Stimulated activated CD8-positive, alpha-beta memory T cell treated with anti-CD3 and anti-CD28 coated beads, Interleukin-7, amount 100 ng/mL, for 1 hour (primary cell): ENCODE results near the gene ZNF236.

Experiments
- DNase-seq, 2 donors: peaks; one replicate each; pipeline ENCODE4 v3.0.0-alpha.2; 2020; ENCODE audit warnings: low read depth in 2 of 2

ZNF236 gene

GRCh38 chr18:76973520-76974266 lies 151.3 kb downstream of the ZNF236 start:
- DNase-seq, result no peak

DNA sequence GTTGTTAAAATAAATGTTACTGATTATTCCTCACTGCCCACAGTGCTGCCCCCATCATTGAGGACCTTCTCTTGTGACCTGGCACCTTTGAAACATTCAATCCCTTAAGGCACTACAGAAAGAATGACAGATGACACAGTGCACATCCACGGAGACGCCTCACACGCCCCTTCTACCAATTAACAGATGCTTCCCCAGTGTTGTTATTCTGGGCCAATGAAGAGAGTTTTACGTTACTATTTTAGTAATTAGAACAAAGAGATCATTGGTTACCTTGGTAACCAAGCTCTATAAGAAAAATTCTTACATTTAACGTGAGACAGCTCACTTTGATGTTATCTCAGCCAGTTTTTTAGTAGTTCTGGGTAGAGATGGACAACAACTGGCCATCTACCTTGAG lies 152.0 kb downstream of the ZNF236 start:
- DNase-seq, result no peak

- no peak for DNase-seq
Measured at GRCh38 chr18:76975577-76976110, 153.3 kb downstream of the ZNF236 start.

DNA sequence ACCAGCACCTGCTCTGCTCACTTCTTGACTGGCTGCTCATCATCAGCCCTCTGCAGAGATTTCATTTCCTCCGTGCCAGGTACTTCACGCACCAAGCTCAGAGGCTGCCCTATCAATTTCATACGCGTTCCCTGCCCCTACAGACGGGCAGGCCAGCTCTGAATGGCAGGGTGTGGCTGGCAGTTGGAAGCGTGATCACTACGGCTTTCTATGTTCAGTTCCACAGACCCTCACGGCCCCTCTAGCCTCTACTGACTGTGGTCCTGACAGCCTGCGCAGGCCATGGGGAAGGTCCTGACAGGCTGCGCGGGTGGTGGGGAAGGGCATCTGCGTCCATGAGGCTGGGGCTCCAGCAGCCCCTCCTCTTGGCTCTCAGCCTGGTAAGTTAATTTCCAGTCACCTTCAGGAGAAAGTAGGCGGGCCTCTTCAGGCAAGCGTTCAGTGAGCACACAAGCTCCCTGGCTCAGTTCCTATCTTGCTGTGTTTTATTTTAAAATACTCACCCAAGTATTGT lies 154.8 kb downstream of the ZNF236 start:
- DNase-seq, result no peak

- no peak for DNase-seq
Measured at GRCh38 chr18:76977684-76978232, 155.4 kb downstream of the ZNF236 start.

DNA sequence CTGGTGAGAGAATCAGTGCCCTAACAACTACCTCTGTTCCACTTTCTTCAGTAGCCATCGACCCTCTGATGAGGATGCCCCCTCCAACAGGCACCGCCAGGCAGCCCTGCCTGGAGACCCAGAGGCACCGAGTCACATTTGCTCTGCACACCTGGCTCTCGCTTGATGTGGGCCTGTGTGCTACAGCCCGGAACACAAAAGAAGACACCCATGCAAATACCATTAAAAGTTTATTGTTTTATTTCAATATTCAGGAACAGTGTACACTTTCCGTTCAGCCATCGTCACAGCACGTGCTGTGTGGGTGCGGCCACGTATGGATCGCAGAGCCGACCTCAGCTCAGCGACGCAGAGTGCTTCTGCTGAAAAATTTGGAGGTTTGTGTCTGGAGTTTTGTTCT lies 156.3 kb downstream of the ZNF236 start:
- DNase-seq, result no peak

DNA sequence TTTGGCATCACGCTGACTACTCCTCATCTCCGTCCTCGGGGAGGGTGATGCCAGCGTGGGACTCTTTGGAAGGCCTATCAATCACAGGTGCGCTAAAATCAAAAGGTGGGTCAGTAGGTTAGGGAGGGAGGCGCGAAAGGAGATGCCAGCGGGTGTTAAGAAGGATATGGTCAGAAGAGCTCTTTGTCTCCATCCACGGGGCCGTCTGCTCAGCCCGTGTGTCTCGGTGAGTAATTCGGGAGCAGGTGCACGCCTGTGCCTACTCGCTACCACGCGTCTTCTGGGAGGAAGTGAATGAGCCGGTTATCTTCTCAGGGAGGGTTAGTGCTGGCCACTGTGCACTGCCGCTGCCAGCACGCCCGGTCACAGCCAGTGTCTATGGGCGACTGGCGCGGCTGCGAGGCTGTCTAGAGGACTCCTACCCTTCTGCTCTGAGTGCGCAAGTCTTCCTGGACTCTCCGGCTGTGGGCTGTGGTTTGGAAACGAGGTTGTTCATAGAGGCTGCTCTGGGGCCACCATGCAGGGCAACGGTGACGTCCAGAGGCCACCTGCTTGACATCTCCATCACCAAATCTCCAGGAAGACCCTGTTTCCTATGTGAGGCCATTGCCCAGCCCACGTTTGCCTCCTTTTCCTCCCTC lies 156.9 kb downstream of the ZNF236 start:
- no peak for DNase-seq

DNA sequence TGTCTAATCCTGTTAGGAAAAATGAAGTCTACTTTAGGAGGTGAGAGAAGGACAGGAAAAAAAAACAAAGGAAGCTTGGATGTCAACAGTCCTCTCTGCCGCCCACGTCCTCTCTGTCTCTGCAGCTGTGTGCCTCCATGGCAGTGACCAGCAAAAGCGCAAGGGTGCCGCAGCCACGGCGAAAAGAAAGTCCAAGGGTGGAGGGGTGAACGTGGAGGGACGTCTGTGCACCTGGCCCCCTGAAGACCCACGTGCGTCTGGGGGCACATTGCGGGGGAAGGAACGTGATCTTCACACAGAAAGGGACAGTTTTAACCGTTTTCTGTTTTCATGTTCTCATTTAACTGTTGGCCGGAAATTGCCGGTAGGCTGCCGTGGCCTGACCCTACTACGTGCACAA lies 157.5 kb downstream of the ZNF236 start:
- no peak for DNase-seq

- DNase-seq, result no peak
Measured at GRCh38 chr18:76980663-76981395, 158.5 kb downstream of the ZNF236 start.

DNA sequence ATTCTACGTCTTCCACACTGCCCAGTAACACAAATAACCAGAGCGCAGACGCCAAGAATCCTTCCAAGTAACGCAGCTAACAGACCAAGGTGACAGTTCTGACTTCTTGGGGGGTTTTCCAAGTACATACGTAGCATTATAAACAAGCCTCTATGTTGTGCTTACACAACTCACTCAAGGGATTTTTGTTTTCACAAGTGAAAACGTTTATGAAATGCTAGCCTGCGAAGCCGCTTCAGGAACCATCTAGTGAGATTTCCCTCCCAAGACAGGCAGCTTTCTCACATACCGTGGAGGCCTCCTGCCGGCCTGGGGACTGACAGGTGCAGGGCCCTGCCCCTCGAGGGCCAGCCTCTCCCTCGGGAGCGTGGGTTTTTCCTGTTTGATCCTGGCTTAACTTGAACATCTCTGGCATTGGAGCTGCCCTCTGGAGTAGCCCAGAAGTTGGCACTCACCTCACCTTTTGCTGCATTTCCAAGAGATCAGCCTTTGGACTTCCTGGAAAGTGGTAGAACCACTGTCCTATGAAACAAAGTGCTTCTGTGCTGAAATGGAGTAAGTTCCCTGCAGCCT lies 159.1 kb downstream of the ZNF236 start:
- no peak for DNase-seq

- no peak for DNase-seq
Measured at GRCh38 chr18:76982038-76982437, 159.7 kb downstream of the ZNF236 start.

DNA sequence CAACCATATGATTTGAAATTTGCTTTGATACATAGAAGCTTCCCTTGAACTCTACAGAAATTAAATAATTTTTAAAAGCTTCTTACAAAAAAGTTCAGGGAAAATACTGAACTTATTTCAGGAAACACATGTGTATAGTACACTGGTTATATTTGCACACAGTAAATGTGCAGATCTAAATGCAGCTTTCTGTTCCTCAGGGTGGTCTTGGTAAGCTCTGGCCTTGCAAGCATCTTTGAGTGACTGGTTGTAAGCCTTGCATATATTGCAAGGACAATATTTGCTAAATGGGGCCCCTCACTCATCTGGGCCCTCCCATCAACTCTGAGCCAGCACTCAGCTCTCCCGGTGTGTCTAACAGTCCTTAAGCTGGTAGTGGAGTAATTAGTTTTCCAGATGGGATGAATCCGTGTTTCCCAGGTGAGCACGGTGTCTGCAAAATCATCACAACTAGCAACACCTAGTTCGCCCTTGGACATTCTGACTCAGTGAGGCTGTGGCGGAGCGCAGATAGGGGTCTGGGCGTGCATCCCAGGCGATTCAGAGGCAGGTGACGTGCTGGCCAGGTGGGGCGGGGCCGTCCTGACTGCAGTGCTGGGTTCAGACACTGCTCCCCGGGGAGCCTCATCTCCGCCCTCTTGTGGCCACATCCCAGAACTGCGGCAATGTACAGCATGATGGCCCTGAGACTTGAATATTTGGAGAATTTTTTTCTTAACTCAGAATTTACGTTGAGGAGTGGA lies 160.7 kb downstream of the ZNF236 start:
- peak; percentile 53 to 69 for DNase-seq

- no peak for DNase-seq
Measured at GRCh38 chr18:76983613-76984051, 161.3 kb downstream of the ZNF236 start.

GRCh38 chr18:76984193-76985155 lies 162.1 kb downstream of the ZNF236 start:
- no peak for DNase-seq

- no peak for DNase-seq
Measured at GRCh38 chr18:76985156-76985950, 163.0 kb downstream of the ZNF236 start.

DNA sequence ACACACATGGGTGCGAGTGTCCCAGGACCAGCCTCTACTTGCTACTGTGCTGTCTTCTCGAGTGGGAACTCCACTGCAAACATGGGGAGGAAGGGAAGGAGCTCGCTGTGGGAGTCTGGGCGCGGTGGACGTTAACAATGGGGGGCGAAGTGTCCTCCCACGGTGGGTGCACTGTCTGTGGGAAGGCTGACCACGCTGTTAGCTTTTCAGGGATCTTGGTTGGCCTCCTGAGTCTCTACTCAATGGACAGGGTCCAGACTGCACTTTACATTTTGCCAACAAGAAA lies 163.5 kb downstream of the ZNF236 start:
- no peak for DNase-seq

DNA sequence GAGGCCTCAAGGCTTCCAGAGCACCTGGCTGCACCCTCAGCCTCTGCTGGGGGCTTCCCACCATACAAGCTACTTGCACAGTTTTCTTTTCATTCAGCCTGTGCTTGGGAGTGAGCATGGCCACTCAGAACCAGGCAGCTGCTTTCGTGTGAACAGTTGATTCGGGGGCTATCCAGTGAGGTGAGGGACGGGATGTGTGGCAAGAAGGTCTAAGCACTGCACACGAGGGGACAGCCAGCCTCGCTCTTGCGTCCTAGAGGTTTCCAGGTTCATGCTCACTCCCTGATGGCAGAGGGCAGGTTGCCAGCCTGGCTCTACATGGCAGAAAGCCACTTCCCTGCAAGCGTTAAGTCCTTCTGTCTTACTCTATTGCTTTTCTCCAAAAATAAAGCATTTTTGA lies 164.0 kb downstream of the ZNF236 start:
- DNase-seq, result no peak

- no peak for DNase-seq
Measured at GRCh38 chr18:76988031-76988826, 165.9 kb downstream of the ZNF236 start.
